AG09319 (cell line): Measurements from ENCODE around the gene FAM110C.

Experiments
- DNase-seq: peaks from one replicate; pipeline ENCODE4 v3.0.0-alpha.2; 2010; ENCODE audit warnings: low read depth; ENCODE audit errors: extremely low read depth
- TF ChIP-seq, protein P1 (sequence below): IDR thresholded peaks from 2 replicates; pipeline ENCODE4 v1.5.1; 2011; ENCODE audit warnings: low read depth, mild to moderate bottlenecking, inconsistent platforms, low read length, moderate library complexity

The FAM110C gene

DNA sequence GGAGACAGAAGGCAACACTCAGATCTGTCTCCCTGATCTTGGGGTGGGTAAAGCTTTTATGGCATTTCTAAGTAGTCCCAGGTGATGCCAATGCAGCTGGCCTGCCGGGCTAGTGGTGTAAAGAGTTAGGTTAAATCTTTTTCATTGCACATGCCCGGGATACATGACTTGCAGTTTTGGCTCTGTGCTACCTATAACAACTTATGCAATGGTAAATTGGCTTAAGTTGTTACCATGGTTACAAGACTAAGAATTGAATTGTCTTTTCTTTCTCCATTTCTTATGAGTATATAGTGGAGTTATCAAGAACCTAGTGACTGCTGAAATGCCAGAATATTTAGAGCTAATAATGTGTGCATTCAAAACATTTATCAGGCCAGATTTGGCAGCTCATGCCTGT, 5.3 kb upstream of the FAM110C start:
- TF ChIP-seq, protein P1, sequence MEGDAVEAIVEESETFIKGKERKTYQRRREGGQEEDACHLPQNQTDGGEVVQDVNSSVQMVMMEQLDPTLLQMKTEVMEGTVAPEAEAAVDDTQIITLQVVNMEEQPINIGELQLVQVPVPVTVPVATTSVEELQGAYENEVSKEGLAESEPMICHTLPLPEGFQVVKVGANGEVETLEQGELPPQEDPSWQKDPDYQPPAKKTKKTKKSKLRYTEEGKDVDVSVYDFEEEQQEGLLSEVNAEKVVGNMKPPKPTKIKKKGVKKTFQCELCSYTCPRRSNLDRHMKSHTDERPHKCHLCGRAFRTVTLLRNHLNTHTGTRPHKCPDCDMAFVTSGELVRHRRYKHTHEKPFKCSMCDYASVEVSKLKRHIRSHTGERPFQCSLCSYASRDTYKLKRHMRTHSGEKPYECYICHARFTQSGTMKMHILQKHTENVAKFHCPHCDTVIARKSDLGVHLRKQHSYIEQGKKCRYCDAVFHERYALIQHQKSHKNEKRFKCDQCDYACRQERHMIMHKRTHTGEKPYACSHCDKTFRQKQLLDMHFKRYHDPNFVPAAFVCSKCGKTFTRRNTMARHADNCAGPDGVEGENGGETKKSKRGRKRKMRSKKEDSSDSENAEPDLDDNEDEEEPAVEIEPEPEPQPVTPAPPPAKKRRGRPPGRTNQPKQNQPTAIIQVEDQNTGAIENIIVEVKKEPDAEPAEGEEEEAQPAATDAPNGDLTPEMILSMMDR = no peak

DNA sequence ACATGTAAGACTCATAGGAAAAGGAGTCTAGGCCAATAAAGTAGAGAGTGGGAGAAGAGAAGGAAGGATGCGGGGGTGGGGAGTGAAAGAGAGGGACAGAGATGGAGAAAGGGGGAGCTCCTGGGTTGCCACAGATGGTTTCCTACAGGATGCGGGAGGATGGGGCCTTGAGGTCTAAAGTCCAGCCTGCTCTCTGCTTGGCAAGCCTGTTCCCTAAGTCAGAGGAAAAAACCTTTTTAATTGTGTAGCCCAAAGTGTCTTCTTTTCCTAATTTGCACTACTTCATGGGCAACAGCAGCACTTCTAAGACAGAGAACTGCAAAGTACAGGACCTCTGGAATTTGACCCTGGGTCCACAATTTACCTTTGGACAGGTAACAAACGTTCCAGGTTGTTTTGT, 1.4 kb upstream of the FAM110C start:
- TF ChIP-seq, protein P1 = no peak
- DNase-seq = no peak

More for the DNA sequence above, 5.3 kb upstream of the FAM110C start:
- DNase-seq = no peak

DNA sequence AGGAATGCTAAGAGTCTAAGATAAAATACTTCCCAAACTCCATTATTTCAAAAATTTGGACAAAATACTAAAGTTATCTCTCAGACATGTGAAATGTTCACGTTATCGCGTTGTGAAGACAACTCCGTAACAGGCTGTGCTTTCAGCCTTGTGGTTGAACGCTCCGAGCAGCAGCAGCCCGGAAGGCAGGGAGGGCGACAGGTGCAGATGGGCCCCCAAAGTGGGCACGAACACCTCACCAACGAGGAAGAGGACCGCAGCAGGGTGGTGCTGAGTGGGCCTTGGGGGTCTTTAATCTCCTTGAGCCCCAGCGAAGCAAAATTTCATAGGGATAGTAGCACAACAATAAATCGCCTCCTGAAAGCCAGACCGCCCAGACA, 1.0 kb upstream of the FAM110C start:
- TF ChIP-seq, protein P1 = no peak
- no peak for DNase-seq

DNA sequence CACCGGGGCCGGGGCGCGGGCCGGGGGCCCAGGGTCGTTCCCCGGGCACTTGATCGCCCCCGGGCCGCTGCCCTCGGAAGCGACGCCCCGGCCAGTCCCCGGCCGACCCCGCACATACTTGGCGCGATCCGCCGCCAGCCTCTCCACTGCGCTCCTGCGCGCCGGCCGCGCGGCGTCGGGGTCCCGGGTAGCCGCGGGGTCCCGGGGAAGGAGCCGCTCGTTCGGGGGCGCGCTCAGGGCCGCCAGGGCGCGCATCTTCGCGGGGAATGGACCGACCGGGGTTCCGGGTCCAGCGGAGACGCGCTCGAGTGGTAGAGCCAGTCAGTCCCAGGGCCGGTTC, 204 bp downstream of the FAM110C start:
- TF ChIP-seq, protein P1 = no peak
- no peak for DNase-seq

DNA sequence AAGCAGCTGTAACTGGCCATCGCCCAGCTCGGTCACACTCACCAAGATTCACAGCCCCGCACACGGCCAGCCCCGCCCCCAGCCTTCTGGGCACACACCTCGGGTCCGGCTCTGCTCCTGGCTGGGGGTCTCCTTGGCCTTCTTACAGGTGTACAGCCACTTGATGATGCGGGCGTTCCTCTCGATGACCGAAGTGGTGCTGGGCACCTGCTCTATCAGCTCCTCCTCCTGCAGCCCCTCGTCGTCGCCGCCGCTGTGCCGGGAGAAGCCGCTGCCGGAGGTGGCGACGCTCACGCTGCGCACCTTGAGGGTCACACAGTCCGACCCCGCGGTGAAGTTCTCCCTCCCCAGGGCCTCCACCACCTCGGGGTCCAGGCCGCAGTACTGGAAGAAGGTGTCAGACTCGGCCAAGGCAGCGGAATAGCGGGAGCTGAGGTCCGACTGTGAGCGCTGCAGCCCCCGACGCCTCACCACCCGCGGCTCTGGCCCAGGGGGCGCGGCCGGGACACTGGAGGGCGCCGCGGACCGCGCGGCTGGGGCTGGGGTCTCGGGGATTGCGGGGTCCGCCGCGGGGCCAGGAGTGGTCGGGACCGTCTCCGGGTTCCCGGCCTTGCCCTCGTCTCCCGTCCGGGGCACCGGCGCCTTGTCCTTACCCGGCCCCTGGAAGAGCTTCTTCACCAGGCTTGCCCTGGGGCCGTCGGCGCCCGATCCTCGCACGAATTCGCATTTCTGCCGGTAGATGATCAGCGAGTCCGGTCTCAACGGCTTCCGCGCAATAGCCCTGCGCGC, 769 bp downstream of the FAM110C start:
- TF ChIP-seq, protein P1 = no peak
- no peak for DNase-seq

GRCh38 chr2:44748-45341, 1.5 kb downstream of the FAM110C start:
- TF ChIP-seq, protein P1 = no peak
- DNase-seq = no peak

DNA sequence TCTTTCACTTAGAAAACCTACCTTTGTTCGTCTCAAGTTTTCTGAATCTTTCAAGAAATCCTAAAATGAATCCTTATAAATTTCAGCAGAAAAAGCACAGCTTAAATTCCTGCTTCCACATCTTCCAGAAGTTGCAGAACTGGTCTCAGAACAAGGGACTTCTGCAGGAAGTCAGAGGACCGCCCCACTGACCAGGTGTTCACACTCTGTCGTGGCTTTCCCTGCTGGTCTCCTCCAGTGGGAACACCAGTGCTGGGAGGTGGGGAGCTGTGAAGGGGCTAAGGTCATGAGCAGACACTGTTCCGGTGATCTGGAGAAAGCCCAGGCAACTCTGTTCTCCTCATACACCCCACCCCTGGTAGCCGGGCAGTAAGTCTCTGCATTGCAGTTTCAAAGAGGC, 3.5 kb downstream of the FAM110C start:
- DNase-seq = no peak

More for the DNA sequence above, 3.5 kb downstream of the FAM110C start:
- TF ChIP-seq, protein P1 = no peak
